ENCODE data around the gene CASKIN1. TPM values are rescaled to one million over a fixed set of nuclear protein-coding genes. Genes with fewer than 3 reads are reported as not detected.

CASKIN1 gene
- total RNA-seq, 3 donors from 2014 or later (not counting 1 experiment from before 2014, with no cell fraction given) = not detected

- intact Hi-C loops (cut with micrococcal nuclease) = no loop called here
- H3K4me3 Mint-ChIP-seq = no peak overlapping the region
- Histone ChIP-seq H3K4me1 (ENCODE audit: control insufficient read depth, insufficient read depth, low read length) (no peaks in the 10 kb centered on the region), H3K27me3 (ENCODE audit: control insufficient read depth, insufficient read depth, low read length) (no peaks in the 10 kb centered on the region), H3K4me3 (ENCODE audit: low read length) (no peak overlapping the region), H3K9me3 (ENCODE audit: control insufficient read depth, insufficient read depth, low read length) (no peaks in the 10 kb centered on the region), H3K27ac (ENCODE audit: low read length) (no peak overlapping the region), H3K36me3 (ENCODE audit: control insufficient read depth, insufficient read depth, low read length) (peaks cover 6% of the 10 kb centered on the region)
- no peaks in the 10 kb centered on the region for H3K36me3 Mint-ChIP-seq
- H3K9me3 Mint-ChIP-seq = no peaks in the 10 kb centered on the region
- H3K4me1 Mint-ChIP-seq = peaks cover 0 to 6% of the 10 kb centered on the region in 2 donors
- no peak overlapping the region for H3K27ac Mint-ChIP-seq
- no peaks in the 10 kb centered on the region for H3K27me3 Mint-ChIP-seq (ENCODE audit: low read depth in 2 of 2)
- DNase-seq = no peak
- no peak for ATAC-seq
- WGBS (ENCODE audit: insufficient coverage) = 83% methylated on average over 20 of the region's 20 CpGs
- TF ChIP-seq CTCF (IDR thresholded peaks at IDR 0.05) = no peak
These were observed 14.5 kb downstream of the CASKIN1 start for GRCh38 chr16:2181952-2182351.

- Histone ChIP-seq H3K4me3 (ENCODE audit: low read length) (no peak overlapping the region), H3K4me1 (ENCODE audit: control insufficient read depth, insufficient read depth, low read length) (no peaks in the 10 kb centered on the region), H3K9me3 (ENCODE audit: control insufficient read depth, insufficient read depth, low read length) (no peaks in the 10 kb centered on the region), H3K36me3 (ENCODE audit: control insufficient read depth, insufficient read depth, low read length) (peaks cover 9% of the 10 kb centered on the region), H3K27me3 (ENCODE audit: control insufficient read depth, insufficient read depth, low read length) (no peaks in the 10 kb centered on the region), H3K27ac (ENCODE audit: low read length) (no peak overlapping the region)
- H3K27me3 Mint-ChIP-seq (ENCODE audit: low read depth in 2 of 2) = no peaks in the 10 kb centered on the region
- no peak overlapping the region for H3K27ac Mint-ChIP-seq
- peaks cover 0 to 6% of the 10 kb centered on the region in 2 donors for H3K4me1 Mint-ChIP-seq
- DNase-seq (no peak), ATAC-seq (no peak)
- TF ChIP-seq CTCF (IDR thresholded peaks at IDR 0.05) = no peak
- intact Hi-C loops (cut with micrococcal nuclease) = no loop called here
- no peaks in the 10 kb centered on the region for H3K9me3 Mint-ChIP-seq
- no peak overlapping the region for H3K4me3 Mint-ChIP-seq
- 91% methylated on average over 46 of the region's 46 CpGs for WGBS (ENCODE audit: insufficient coverage)
- no peaks in the 10 kb centered on the region for H3K36me3 Mint-ChIP-seq
These were observed 15.2 kb downstream of the CASKIN1 start for GRCh38 chr16:2180962-2181923.

- Mint-ChIP-seq H3K4me1 (peaks cover 0 to 6% of the 10 kb centered on the region in 2 donors), H3K36me3 (no peaks in the 10 kb centered on the region), H3K27me3 (ENCODE audit: low read depth in 2 of 2) (no peaks in the 10 kb centered on the region), H3K27ac (no peak overlapping the region), H3K4me3 (no peak overlapping the region), H3K9me3 (no peaks in the 10 kb centered on the region)
- no peak for ATAC-seq
- H3K9me3 ChIP-seq (ENCODE audit: control insufficient read depth, insufficient read depth, low read length) = no peaks in the 10 kb centered on the region
- WGBS (ENCODE audit: insufficient coverage) = 95% methylated on average over 43 of the region's 43 CpGs
- no peaks in the 10 kb centered on the region for H3K4me1 ChIP-seq (ENCODE audit: control insufficient read depth, insufficient read depth, low read length)
- no peaks in the 10 kb centered on the region for H3K27me3 ChIP-seq (ENCODE audit: control insufficient read depth, insufficient read depth, low read length)
- TF ChIP-seq CTCF (IDR thresholded peaks at IDR 0.05) = no peak
- no peak overlapping the region for H3K4me3 ChIP-seq (ENCODE audit: low read length)
- H3K36me3 ChIP-seq (ENCODE audit: control insufficient read depth, insufficient read depth, low read length) = peaks cover 17% of the 10 kb centered on the region
- no peak overlapping the region for H3K27ac ChIP-seq (ENCODE audit: low read length)
- DNase-seq = no peak
- intact Hi-C loops (cut with micrococcal nuclease) = no loop called here
These were observed 15.9 kb downstream of the CASKIN1 start for GRCh38 chr16:2180461-2180860.

All from natural killer cell (primary cell).